MCF 10A (cell line): ENCODE results near the gene GEN1. TPM values are rescaled to one million over a fixed set of nuclear protein-coding genes. Genes with fewer than 3 reads are reported as not detected.
A peak's percentile ranks its signal among the peaks of the same experiment; 100 is the strongest.

ENCODE experiments used
- BruUV-seq: library from RNA; stranded (reverse); fragments of 400-500 nt; replicated peaks from 2 replicates; lab custom pipeline; 2021; lab: Mats Ljungman, UMichigan
- CTCF ChIA-PET: fragments of 300-600 bp; sonication (Branson Sonifier 250); formaldehyde crosslinking; extraction: SDS; loops from one replicate; lab custom pipeline; 2021; ENCODE audit warnings: antibody characterized with exemption, inconsistent platforms; lab: Yijun Ruan, JAX
- POLR2A ChIA-PET: fragments of 300-600, 350-650 bp; sonication (Branson Sonifier 250); formaldehyde crosslinking; extraction: SDS; loops from one replicate; lab custom pipeline; 2020; ENCODE audit warnings: antibody characterized with exemption, inconsistent platforms; lab: Yijun Ruan, JAX
- DNase-seq: peaks from one replicate; pipeline ENCODE4 v3.0.0-alpha.2; 2018; ENCODE audit not compliant: unreplicated experiment
- H3K27ac Mint-ChIP-seq: one replicate; pipeline ENCODE4 v1.8.0; 2022; ENCODE audit warnings: mild to moderate bottlenecking, low read depth, mixed read lengths; ENCODE audit not compliant: unreplicated experiment
- H3K27me3 Mint-ChIP-seq: one replicate; pipeline ENCODE4 v1.8.0; 2022; ENCODE audit warnings: mixed read lengths; ENCODE audit not compliant: insufficient read depth, unreplicated experiment
- H3K36me3 Mint-ChIP-seq: one replicate; pipeline ENCODE4 v1.8.0; 2022; ENCODE audit warnings: mild to moderate bottlenecking, moderate library complexity, mixed read lengths; ENCODE audit not compliant: insufficient read depth, unreplicated experiment
- H3K4me1 Mint-ChIP-seq: one replicate; pipeline ENCODE4 v1.8.0; 2022; ENCODE audit warnings: mixed read lengths; ENCODE audit not compliant: insufficient read depth, unreplicated experiment
- H3K4me3 Mint-ChIP-seq: one replicate; pipeline ENCODE4 v1.8.0; 2022; ENCODE audit warnings: mild to moderate bottlenecking, moderate library complexity, mixed read lengths; ENCODE audit not compliant: unreplicated experiment
- H3K9me3 Mint-ChIP-seq: one replicate; pipeline ENCODE4 v1.8.0; 2022; ENCODE audit warnings: mixed read lengths; ENCODE audit not compliant: unreplicated experiment
- intact Hi-C: fragments of 100-400 bp; cut with micrococcal nuclease; formaldehyde crosslinking; loops from 2 replicates; pipeline ENCODE4 v1.14.1; 2022
- total RNA-seq: library from RNA; stranded (reverse); gene quantifications from 2 replicates; pipeline ENCODE4 v1.2.3, GENCODE V29; 2022
- TF ChIP-seq, protein P1 (sequence below): fragments of 200-600 bp; IDR thresholded peaks from one replicate; pipeline ENCODE4 v1.8.0; 2022; ENCODE audit warnings: antibody characterized with exemption, mild to moderate bottlenecking; ENCODE audit not compliant: unreplicated experiment

GEN1 gene
- total RNA-seq, 1 experiment from 2014 or later: 19.8 TPM

DNA sequence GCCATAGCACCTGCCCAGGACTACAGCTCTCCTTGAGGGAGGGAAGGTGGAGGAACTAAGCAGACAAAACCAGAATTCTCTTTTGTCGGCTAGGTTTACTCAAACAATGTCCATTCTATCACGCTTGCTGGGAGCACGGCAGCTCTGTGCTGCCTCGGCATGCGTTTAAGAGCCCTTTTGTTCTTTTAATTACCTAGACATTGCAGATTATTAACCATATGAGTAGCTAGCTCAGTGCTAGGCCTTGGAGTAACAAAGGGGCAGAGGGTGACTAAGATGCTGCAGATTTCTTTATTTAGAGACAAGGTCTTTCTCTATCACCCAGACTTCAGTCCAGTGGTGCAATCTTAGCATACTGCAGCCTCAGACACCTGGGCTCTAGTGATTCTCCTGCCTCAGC, 73.4 kb downstream of the GEN1 start:
- Mint-ChIP-seq H3K27me3 (no peaks in the 10 kb centered on the region), H3K27ac (no peak overlapping the region), H3K4me3 (no peak overlapping the region), H3K9me3 (no peaks in the 10 kb centered on the region), H3K4me1 (peaks cover 6% of the 10 kb centered on the region), H3K36me3 (no peaks in the 10 kb centered on the region)
- CTCF ChIA-PET: interaction anchor here (0.9 to 1.8 kb wide), 3 partner anchors 11 to 108 kb away, joined by 3 to 9 read pairs (median 4); partner anchors contain the start of gene MSGN1
- no peak for DNase-seq
- TF ChIP-seq, protein P1, sequence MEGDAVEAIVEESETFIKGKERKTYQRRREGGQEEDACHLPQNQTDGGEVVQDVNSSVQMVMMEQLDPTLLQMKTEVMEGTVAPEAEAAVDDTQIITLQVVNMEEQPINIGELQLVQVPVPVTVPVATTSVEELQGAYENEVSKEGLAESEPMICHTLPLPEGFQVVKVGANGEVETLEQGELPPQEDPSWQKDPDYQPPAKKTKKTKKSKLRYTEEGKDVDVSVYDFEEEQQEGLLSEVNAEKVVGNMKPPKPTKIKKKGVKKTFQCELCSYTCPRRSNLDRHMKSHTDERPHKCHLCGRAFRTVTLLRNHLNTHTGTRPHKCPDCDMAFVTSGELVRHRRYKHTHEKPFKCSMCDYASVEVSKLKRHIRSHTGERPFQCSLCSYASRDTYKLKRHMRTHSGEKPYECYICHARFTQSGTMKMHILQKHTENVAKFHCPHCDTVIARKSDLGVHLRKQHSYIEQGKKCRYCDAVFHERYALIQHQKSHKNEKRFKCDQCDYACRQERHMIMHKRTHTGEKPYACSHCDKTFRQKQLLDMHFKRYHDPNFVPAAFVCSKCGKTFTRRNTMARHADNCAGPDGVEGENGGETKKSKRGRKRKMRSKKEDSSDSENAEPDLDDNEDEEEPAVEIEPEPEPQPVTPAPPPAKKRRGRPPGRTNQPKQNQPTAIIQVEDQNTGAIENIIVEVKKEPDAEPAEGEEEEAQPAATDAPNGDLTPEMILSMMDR: no peak
- intact Hi-C loops: no loop called here
- BruUV-seq: no TSS peak
- POLR2A ChIA-PET: no interaction called here

DNA sequence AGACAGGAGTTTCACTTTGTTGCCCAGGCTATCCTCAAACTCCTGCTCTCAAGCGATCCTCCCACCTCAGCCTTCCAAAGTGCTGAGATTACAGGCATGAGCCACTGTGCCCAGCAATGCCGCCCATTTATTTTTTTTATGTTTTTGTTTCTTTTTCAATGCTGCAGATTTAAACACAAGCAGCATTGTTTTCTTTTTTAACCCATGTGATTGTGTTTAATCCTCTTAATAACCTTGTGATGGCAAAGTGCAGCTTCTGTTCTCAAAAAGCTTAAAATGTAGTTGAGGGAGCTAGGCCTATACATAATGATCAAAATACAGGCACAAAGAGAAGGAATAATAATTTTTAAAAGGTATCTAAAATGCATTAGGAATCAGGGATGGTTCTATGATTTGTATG, 73.8 kb downstream of the GEN1 start:
- Mint-ChIP-seq H3K4me3 (no peak overlapping the region), H3K27me3 (no peaks in the 10 kb centered on the region), H3K4me1 (peaks cover 6% of the 10 kb centered on the region), H3K27ac (no peak overlapping the region), H3K9me3 (no peaks in the 10 kb centered on the region), H3K36me3 (no peaks in the 10 kb centered on the region)
- CTCF ChIA-PET: interaction anchor here (0.6 to 6.8 kb wide), 6 partner anchors 11 to 292 kb away, joined by 3 to 53 read pairs (median 4); partner anchors contain the start of genes GEN1, MSGN1 and SMC6
- BruUV-seq: no TSS peak
- POLR2A ChIA-PET: no interaction called here
- DNase-seq: no peak
- intact Hi-C loops: no loop called here
- TF ChIP-seq, protein P1: no peak

DNA sequence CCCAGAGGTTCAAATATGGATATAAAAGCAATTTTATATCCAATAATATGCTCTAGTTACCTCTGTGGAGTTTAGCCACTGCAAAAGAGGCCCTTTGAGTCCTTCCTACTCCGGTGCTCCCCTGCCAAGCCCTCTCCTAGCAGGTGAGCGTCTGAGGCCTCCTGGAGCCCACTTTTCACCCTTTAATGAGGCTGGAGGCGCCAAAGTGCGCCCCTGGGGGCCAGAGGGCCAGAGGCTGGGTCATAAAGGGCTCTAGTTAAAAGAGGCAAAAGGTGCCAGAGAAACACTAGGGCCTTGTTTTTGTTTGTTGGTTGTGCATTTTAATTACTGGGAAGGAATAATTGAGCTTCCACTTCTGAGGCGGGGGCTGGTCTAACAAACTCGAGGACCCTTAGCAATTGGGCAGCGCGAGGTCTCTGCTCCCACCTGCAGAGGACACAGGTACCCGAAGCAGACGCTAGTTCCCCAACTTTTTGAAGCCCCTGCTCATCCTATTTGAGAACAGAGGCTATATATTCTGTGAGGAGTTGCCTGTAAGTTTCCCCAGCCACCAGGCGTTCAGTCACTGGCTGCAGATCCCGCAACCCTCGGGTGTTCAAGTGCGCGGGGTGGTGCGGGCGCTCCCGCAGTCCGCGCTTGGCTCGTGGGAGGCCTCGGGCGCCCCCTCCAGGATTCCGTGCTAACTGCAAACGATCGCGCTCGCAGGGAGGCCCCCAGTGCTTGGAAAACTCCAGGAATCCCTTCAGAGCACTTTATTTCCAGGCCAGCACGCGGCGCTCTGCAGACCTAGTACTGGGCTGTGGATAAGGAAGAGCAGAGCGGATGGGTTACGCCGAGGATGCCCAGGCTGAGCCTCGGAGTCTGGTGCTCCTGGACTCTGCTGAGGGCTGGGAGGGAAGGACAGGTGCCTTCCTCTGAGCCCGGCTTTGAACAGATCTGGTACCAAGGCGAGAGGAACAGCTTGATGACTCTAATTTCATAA, 76.4 kb downstream of the GEN1 start:
- Mint-ChIP-seq H3K4me1 (peaks cover 6% of the 10 kb centered on the region), H3K27ac (no peak overlapping the region), H3K36me3 (no peaks in the 10 kb centered on the region), H3K9me3 (no peaks in the 10 kb centered on the region), H3K27me3 (no peaks in the 10 kb centered on the region), H3K4me3 (peak overlapping the region; percentile 48)
- ChIA-PET POLR2A (interaction anchor here (0.8 to 2.5 kb wide), 4 partner anchors 10 to 75 kb away, joined by 3 to 11 read pairs (median 6); partner anchors contain the start of gene MSGN1), CTCF (interaction anchor here (0.6 to 6.8 kb wide), 37 partner anchors 9 to 847 kb away, joined by 3 to 53 read pairs (median 4); partner anchors contain the start of genes GEN1, MSGN1 and SMC6)
- DNase-seq: peak; percentile 83
- intact Hi-C loops: loop anchor here (1.0 to 2.0 kb wide), 2 partner anchors 74 to 111 kb away; no protein-coding TSS in a partner anchor
- BruUV-seq: no TSS peak
- TF ChIP-seq, protein P1: peak; percentile 86

DNA sequence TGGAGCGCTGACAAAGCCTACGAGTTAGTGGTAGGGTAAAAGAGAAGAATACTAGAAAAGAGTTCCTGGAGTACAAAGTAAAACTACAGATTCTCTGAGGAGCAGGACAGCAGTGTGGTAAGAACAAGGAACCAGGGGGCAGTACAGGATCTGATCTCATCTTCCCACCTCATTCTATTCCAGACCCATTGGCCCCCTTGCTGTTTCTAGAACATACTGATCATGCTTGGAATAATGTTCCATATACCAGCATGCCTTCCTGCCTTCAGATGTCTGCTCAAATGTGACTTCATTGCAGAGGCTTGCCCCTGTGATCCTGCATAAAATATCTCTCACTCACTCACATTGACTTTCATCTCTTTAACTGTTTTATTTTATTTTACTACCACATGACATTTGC, 81.6 kb downstream of the GEN1 start:
- no peaks in the 10 kb centered on the region for H3K36me3 Mint-ChIP-seq
- no TSS peak for BruUV-seq
- no peak for DNase-seq
- no peaks in the 10 kb centered on the region for H3K27me3 Mint-ChIP-seq
- TF ChIP-seq, protein P1: no peak
- ChIA-PET CTCF (no interaction called here), POLR2A (no interaction called here)
- intact Hi-C loops: no loop called here
- H3K27ac Mint-ChIP-seq: no peak overlapping the region
- peaks cover 4% of the 10 kb centered on the region for H3K4me1 Mint-ChIP-seq
- no peak overlapping the region for H3K4me3 Mint-ChIP-seq
- H3K9me3 Mint-ChIP-seq: no peaks in the 10 kb centered on the region
